ENCODE measurements around the gene ADISSP. TPM values are rescaled to one million over a fixed set of nuclear protein-coding genes. Genes with fewer than 3 reads are reported as not detected.

The ADISSP gene
- total RNA-seq, 1 experiment from 2014 or later, result 244 TPM

GRCh38 chr20:3801299-3801698 is 33.7 kb upstream of the ADISSP start:
- no TSS peak for BruUV-seq (replicated peaks)
- POLR2A ChIA-PET (ENCODE audit: unreplicated experiment), result no interaction called here

GRCh38 chr20:3800878-3801260 is 33.3 kb upstream of the ADISSP start:
- peaks cover 44% of the 10 kb centered on the region for H3K79me2 ChIP-seq (ENCODE audit: low read length)
- no peak overlapping the region for H2AFZ ChIP-seq (ENCODE audit: low read length)
- no peak overlapping the region for H3K27ac ChIP-seq (ENCODE audit: low read length)
- no peaks in the 10 kb centered on the region for H3K27me3 ChIP-seq (ENCODE audit: low read length)
- H3K9ac ChIP-seq (ENCODE audit: low read length), result no peak overlapping the region
- H3K4me2 ChIP-seq (ENCODE audit: low read length), result no peak overlapping the region
- H3K9me3 ChIP-seq (ENCODE audit: low read length), result no peaks in the 10 kb centered on the region
- peaks cover 79% of the 10 kb centered on the region for H3K36me3 ChIP-seq (ENCODE audit: low read depth, low read length)
- POLR2A ChIA-PET (ENCODE audit: unreplicated experiment), result no interaction called here
- no TSS peak for BruUV-seq (replicated peaks)
- H3K9me2 ChIP-seq (replicated peaks; ENCODE audit: low read length), result no peaks in the 10 kb centered on the region
- TF ChIP-seq EZH2phosphoT487 (IDR thresholded peaks at IDR 0.05; ENCODE audit: borderline replicate concordance, low read length), result no peak
- no peak for TF ChIP-seq EZH2 (IDR thresholded peaks at IDR 0.05; ENCODE audit: low read length, unreplicated experiment)
- no peak for TF ChIP-seq CTCF (conservative IDR thresholded peaks at IDR 0.05; ENCODE audit: low read depth, low read length)
- no peak overlapping the region for H3K4me3 ChIP-seq (ENCODE audit: low read length)
- CTCF ChIA-PET, result no interaction called here
- H4K20me1 ChIP-seq (ENCODE audit: low read length), result no peaks in the 10 kb centered on the region
- intact Hi-C loops (cut with micrococcal nuclease), result no loop called here
- H3F3A ChIP-seq (ENCODE audit: low read length, unreplicated experiment), result no peaks in the 10 kb centered on the region
- DNase-seq, result no peak
- peaks cover 34% of the 10 kb centered on the region for H3K4me1 ChIP-seq (ENCODE audit: insufficient read depth, low read length)
- ATAC-seq, result no peak

More at GRCh38 chr20:3801299-3801698, 33.7 kb upstream of the ADISSP start:
- Histone ChIP-seq H3K4me3 (ENCODE audit: low read length) (no peak overlapping the region), H3K79me2 (ENCODE audit: low read length) (peaks cover 44% of the 10 kb centered on the region), H3F3A (ENCODE audit: low read length, unreplicated experiment) (no peaks in the 10 kb centered on the region), H2AFZ (ENCODE audit: low read length) (no peak overlapping the region), H3K9me2 (replicated peaks; ENCODE audit: low read length) (no peaks in the 10 kb centered on the region), H3K27ac (ENCODE audit: low read length) (no peak overlapping the region), H3K9ac (ENCODE audit: low read length) (no peak overlapping the region), H4K20me1 (ENCODE audit: low read length) (no peaks in the 10 kb centered on the region), H3K4me2 (ENCODE audit: low read length) (no peak overlapping the region), H3K9me3 (ENCODE audit: low read length) (no peaks in the 10 kb centered on the region), H3K36me3 (ENCODE audit: low read depth, low read length) (peaks cover 83% of the 10 kb centered on the region), H3K4me1 (ENCODE audit: insufficient read depth, low read length) (peaks cover 38% of the 10 kb centered on the region), H3K27me3 (ENCODE audit: low read length) (no peaks in the 10 kb centered on the region)
- CTCF ChIA-PET, result no interaction called here
- no peak for TF ChIP-seq EZH2 (IDR thresholded peaks at IDR 0.05; ENCODE audit: low read length, unreplicated experiment)
- TF ChIP-seq CTCF (conservative IDR thresholded peaks at IDR 0.05; ENCODE audit: low read depth, low read length), result no peak
- TF ChIP-seq EZH2phosphoT487 (IDR thresholded peaks at IDR 0.05; ENCODE audit: borderline replicate concordance, low read length), result no peak
- ATAC-seq (no peak), DNase-seq (no peak)
- intact Hi-C loops (cut with micrococcal nuclease), result no loop called here

- ChIA-PET POLR2A (ENCODE audit: unreplicated experiment) (no interaction called here), CTCF (no interaction called here)
- ATAC-seq (no peak), DNase-seq (no peak)
- Histone ChIP-seq H3K9me2 (replicated peaks; ENCODE audit: low read length) (no peaks in the 10 kb centered on the region), H2AFZ (ENCODE audit: low read length) (no peak overlapping the region), H3F3A (ENCODE audit: low read length, unreplicated experiment) (no peaks in the 10 kb centered on the region), H3K27me3 (ENCODE audit: low read length) (no peaks in the 10 kb centered on the region), H3K9ac (ENCODE audit: low read length) (no peak overlapping the region), H3K4me3 (ENCODE audit: low read length) (no peak overlapping the region), H3K4me2 (ENCODE audit: low read length) (no peak overlapping the region), H3K79me2 (ENCODE audit: low read length) (peaks cover 46% of the 10 kb centered on the region), H3K9me3 (ENCODE audit: low read length) (no peaks in the 10 kb centered on the region), H3K4me1 (ENCODE audit: insufficient read depth, low read length) (peaks cover 30% of the 10 kb centered on the region), H4K20me1 (ENCODE audit: low read length) (no peaks in the 10 kb centered on the region), H3K36me3 (ENCODE audit: low read depth, low read length) (peaks cover 74% of the 10 kb centered on the region), H3K27ac (ENCODE audit: low read length) (no peak overlapping the region)
- TF ChIP-seq EZH2 (IDR thresholded peaks at IDR 0.05; ENCODE audit: low read length, unreplicated experiment), result no peak
- BruUV-seq (replicated peaks), result no TSS peak
- intact Hi-C loops (cut with micrococcal nuclease), result no loop called here
Measured at GRCh38 chr20:3800256-3800877, 32.8 kb upstream of the ADISSP start.
